ENCODE measurements around the gene KRT23.

KRT23 gene, protein sequence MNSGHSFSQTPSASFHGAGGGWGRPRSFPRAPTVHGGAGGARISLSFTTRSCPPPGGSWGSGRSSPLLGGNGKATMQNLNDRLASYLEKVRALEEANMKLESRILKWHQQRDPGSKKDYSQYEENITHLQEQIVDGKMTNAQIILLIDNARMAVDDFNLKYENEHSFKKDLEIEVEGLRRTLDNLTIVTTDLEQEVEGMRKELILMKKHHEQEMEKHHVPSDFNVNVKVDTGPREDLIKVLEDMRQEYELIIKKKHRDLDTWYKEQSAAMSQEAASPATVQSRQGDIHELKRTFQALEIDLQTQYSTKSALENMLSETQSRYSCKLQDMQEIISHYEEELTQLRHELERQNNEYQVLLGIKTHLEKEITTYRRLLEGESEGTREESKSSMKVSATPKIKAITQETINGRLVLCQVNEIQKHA

DNA sequence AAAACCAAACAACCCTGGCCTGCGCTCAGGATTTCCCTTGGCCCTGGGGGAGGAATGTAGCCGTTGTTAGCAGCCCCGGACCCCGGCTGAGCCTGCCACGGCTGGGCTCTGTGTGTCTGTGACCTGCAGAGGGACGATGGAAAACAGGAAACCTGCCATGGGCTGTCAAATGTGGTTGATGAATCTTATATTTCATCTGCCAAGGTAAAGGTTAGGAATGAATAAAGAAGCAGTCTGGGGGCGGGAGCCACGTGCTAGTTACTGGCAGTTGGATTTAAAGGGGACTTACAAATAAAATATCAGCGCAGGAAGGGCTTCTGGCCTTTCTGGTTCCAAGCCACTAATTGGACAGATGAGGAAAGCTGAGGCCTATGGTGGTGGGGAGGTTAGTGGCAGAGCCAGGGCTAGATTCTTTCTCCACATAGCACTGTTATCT, at the start of gene KRT23:
TSS of gene KRT23 (minus strand) at position 263 of the 436 bp plus-strand sequence. CDS start 1,043 bp downstream, outside the sequence.
- DNase-seq = no peak

DNA sequence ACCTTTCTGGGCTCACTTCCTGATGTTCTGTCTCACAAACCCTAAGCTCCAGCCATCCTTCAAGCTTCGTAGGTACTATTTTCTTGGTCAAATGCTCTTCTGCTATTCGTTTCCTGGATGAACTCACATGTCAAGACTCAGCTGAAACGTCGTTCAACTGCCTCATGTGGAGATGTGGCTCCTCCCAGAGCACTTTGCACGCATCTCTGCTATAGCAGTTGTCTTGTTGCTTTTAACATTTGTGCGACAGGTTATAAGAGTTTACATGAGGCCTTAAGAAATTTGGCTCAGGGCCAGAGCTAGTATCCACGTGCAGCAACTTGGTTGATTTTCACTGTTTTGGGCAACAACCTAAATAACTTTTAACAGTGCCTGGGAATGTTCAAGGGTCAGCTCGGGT, 49.5 kb upstream of the KRT23 start:
- DNase-seq = no peak

DNA sequence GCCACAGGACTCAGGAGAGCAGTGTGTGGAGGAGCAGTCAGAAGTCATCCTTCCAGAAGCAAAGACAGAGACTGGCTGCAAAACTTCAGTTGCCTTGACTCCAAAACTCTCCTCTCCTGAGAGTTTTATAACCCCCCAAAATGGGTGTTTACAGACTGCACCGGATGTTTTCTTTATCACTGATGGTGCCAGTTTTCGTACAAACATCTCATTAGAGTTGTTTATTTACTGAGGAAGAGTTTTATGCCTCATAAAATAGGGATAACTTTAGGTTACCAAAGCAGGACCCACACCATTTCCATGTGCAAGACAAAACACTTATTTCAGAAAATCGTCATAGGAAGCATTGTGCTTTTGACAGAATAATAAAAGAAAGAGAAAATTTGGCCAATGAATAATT, 46.8 kb upstream of the KRT23 start, which contains the start of gene KRT40:
TSS of gene KRT40 (minus strand) at position 101 of the 400 bp plus-strand sequence. CDS start at position 48, 53 bp downstream.
- no peak for DNase-seq

DNA sequence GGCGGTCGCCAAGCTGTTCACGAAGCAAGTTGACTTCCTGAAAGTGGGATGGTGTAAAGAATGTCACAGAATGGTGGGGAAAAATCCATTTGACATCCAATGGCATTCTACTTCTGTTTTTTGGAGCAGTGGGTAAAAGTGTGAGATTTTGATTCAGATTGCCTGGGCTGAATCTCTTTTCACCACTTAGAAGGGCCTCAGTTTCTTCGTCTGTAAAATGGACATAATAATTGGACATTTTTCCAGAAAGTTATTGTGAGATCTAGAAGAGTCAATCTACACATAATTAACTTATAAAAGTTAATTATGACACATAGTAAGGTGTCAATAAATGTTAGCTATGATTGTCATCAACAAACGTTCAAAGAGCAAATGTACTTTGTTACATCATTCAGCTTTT, 43.7 kb upstream of the KRT23 start:
- no peak for DNase-seq

DNA sequence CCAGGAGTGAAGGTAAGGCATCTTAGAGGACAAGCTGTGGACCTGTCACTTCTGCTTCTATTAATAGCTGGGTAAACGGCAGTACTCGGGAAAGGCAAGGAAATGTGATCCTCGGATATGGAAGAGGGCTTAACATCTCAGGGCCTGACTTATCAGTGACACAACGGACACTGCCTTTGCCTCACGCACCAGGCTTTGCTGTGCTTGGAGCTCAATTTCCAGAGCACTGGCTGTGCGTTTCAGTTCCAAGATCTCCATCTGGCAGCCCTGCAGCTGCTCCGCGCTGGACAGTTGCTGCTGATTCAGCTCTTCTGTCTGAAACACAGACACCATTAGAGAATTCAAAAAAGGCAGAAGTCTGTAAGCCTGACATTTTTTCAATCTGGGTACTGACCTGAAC, 43.1 kb upstream of the KRT23 start:
- no peak for DNase-seq

DNA sequence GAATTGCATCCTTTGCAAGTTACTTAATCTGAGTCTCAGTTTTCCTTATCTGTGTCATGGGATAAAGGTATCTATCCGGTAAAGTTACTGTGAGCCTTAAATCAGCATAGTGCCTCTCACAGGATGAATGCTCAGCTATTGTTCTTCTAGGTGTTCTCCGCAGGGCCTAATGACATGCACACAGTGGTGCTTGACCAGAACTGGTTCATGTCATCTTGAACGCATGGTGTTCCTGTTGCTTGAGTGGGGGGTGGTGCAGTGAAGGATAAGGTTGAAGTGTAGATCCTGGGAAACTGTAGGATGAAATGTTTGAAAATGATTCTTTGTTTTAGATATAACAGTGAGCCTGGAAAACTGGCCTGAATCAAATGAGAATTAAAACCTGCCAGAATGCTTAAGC, 42.7 kb upstream of the KRT23 start:
- no peak for DNase-seq

DNA sequence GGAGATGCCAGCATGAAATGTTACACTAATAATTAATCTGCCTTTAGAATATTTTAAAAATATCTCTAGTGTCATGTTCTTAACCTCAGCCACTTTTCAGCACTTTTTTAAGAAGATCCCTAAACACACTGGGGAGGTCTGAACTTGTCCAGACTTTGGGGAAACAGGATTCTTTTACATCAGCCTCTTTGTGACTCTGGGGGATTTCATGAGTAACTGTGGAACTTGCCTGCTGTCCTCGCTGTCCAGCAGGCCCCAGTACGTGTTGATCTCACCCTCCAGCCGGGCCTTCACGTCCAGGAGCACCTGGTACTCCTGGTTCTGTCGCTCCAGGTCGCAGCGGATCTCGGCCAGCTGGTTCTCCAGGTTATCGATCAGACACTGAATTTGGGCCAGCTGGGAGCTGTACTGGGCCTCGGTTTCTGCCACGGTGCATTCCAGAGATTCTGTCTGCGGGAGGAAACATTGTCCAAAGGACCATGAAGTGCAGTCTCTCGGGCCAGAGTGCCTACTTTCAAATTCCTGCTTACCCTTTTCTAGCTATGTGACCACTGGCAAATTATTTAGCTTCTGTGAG, 41.2 kb upstream of the KRT23 start:
- no peak for DNase-seq

DNA sequence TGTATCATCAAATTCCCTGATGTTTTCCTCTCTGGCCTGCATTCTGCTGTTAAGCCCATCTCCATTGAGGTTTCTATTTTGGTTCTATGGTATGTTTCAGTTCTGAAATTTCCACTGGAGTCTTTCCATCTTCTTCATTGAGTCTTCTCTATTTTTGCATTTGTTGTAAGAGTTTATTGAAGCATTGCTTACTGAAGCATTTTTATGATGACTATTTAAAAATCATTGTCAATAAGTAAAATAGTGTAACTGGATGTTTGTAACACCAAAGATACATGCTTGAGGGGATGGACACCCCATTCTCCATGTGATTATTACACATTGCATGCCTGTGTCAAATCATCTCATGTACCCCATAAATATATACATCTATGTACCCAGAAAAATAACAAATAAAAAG, 38.1 kb upstream of the KRT23 start:
- DNase-seq = no peak

DNA sequence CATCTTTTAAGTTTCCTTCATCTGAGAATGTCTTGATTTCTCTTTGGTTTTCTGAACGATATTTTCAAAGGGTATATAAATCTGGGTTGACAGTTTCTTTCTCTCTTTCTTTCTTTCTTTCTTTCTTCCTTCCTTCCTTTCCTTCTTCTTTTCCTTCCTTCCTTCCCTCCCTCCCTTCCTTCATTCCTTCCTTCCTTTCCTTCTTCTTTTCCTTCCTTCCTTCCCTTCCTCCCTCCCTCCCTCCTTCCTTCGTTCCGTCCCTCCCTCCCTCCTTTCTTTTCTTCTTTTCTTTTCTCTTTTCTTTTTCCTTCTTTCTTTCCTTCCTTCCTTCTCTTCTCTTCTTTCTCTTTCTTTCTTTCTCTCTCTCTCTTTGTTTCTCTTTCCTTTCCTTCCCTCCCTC, 36.9 kb upstream of the KRT23 start:
- no peak for DNase-seq

DNA sequence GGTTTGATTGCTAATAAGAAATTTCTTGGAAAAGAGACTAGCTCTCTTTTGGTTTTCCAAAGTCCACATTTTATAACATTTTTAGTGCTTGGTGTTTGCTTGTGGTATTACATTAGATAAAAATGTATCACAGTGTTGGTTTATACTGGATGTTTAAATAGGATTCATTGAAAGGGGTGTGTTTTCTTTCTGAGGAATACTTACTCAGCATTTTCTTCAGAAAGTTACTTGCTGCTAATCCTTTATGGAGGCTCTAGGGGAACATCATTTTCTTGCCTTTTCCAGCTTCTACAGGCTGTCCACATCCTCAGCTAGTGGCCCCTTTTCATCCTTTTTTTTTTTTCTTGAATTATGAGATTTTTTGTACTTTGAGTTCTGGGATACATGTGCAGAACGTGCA, 30.1 kb upstream of the KRT23 start:
- DNase-seq = no peak

DNA sequence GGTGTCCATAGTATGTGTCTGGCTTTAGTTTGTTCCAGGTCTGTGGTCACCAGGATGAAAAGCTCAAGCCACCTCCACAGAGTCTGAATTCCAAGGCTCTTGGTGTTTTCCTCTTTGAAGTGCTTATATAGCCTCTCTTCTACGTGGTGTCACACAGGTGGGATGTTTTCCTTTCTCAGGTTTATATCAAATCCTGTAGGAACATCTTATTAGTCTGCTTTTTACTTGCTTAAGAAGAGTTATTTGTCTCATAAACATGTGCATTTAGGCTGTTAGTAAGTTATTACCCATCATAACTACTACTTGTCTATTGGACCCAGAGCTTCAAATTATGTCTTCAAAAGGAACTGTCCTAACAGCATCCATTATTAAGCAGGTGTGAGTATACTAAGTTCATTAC, 29.4 kb upstream of the KRT23 start, which contains the start of gene KRT39:
TSS of gene KRT39 (minus strand) at position 101 of the 400 bp plus-strand sequence. CDS start at position 9, 92 bp downstream.
- DNase-seq = no peak

DNA sequence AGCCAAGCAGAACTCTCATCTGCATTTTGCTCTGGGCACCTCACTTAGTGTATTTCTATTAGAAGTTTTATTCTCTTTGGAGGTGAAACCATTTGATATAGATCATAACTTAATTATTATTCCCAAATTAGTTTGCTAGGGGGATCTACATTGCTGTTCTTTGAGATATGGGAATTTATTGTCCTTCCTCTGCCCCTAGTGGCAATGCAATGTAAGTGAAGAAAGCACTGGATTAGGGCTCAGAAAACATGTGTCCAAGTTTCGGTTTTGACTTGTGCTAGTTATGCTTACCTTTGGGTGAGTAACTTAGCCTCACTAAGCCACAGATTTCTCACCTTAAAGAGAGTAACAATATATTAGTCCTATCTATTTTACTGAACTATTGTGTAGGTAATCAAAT, 26.4 kb upstream of the KRT23 start:
- no peak for DNase-seq

DNA sequence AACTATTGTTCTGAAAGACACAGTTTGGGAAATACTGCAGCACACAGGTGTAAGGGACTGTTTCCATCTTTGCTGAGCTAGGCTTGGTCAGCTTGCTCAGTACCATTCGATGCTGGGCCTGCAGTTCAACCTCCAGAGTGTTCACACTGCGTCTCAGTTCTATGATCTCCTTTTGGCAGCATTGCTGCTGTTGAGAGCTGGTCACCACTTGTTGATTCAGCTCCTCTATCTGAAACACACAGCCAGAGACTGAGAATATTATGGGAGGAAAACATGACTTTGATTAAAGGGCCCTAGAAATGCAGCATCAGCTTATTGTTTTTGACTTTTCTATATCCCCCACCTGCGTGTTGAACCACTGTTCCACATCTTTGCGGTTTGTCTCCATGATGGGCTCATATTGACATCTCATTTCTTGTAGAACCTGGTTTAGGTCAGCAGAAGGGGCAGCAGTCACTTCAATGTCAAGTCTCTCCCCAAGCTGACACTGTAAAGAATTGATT, 24.7 kb upstream of the KRT23 start:
- no peak for DNase-seq

DNA sequence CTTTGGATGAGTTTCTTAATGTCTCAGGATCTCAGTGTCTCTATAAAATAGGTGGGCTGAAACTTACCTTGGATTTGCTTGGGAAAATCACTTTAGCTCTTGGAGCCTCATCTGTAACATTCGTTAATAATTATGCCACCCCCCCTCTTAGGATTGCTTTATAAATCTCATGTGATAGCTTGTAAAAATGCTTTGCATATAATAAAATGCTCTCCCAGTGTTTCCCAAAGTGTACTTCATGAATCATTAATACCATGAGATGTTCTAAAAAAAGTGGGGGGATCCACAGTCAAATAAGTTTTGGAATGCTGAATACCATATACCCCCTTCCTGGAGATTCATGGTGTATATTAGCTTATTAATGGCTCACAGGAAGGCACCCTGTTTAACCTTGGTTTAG, 24.1 kb upstream of the KRT23 start:
- no peak for DNase-seq

DNA sequence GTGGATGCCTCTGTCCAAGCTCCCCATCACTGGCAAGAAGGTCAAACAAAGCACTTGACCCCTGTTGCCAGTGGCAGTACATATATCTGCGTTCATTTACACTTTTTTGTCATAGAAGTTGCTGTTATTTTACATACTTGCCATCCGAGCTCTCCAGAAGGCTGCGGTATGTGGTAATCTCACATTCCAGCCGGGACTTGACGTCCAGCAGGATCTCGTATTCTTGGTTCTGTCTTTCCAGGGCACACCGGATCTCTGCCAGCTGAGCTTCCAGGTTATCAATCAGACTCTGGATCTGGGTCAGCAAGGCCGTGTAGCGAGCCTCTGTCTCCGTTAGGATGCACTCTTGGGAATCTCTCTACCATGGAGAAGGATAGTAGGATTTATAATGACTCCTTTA, 22.7 kb upstream of the KRT23 start:
- no peak for DNase-seq

DNA sequence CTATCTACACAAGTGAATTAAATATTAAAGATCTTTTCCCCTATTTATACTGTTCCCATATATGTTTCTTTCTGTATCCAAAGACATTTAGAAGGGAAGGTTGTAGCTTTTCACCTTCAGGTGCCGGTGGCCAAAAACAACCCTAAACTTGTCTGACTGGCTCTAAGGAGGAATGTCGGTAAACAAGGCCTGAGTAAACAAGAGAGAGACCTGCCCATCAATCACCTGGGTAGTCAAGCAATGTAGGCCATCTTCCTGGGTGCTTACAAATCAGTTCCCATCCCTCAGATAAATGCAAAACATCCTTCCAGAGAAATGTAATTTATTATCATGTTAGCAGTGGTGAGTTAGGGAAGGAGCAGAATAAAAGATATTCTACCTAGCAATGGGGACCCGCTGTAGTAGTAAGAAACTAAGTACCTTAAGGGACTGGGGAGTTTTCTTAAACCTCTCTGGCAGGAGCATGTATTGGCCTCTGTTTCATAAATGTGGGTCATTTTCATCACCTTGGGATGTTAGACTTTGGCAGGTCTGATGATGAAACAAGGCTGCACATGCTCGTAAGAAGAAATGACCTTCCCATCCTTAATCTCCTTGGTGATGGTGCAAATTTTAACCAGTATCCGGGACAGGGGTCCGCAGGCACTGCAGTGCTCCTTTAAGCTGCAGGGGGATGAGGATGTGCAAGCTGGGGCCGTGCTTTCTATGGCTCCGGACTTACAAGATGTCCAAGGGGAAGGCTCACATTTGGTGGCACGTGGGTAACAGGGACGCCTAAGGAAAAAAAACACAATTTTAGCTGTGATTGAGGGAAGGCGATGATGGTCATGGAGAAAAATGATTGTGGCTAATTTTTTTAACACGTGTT, 20.9 kb upstream of the KRT23 start:
- DNase-seq = no peak

DNA sequence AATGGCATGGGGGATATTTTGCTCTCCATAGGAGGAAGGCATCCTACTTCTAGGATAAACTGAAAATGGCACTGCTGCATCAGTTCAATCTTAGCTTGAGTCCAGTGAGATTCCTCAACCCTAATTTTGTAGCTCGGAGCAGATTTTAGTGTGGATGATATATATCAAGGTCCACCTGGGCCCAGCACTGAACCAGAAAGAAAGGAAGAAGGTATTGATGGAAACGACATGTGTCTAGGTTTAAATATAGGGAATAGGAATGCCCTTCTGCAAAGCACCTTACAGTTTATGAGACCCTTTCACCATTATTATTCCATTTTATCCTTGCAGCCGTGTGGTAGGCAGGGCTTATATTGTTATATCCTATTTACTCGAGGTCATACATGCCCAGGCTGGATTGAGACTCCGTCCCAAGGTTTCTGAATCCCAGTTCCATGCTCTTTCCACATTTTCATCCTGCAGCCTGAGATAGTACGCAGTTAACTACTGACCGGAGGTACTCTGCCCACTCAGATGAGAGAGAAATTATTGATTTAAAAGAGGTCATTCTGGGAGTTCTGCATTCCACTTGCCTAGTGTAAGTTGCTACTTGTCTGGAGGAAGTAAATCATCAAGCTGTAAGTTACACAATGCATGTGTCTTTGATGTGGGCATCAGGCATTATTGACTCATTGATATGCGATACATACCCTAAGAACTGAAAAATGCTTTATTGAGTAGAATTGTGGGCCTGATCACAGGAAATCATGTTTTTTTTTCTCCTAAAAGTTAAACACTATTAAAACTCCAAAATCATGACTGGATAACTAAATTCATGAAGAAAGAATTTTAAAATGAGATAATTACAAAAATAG, 19.2 kb upstream of the KRT23 start:
- no peak for DNase-seq

DNA sequence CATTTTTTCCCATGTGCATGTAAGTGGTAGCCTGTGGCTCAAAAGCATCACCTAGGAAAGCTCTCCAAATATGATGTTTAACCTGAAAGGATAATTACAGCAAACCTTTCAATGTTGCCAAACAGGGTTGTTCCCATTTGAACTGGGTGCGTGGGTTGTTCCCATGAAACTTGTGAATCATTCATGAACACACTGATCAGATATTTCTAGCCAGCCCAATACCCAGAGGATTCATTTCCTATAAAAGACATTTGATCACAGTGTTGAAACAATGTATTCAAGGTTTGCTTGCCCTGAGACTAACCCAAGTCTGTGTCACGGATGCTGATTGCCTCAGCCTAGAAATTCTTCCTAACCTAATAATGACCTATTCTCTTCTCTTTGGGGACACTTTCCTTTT, 16.4 kb upstream of the KRT23 start:
- no peak for DNase-seq

DNA sequence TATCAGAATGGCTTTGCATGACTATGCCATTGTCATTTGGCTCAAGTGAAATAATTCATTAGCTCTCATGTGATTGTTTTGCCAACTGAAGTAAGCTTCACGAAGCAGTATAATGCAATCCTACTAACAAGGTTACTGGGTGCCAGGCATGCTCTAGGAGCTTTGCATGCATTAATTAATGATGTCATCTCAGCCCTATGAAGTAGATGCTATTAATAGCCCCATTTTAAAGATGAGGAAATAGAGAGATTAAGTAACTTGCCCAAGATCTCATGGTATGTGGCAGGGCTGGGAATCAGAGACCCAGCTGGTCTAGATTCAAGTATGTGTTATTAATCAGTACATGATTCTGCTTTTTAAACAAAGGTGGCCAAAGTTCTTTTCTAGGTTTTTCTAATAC, 15.2 kb upstream of the KRT23 start:
- no peak for DNase-seq

DNA sequence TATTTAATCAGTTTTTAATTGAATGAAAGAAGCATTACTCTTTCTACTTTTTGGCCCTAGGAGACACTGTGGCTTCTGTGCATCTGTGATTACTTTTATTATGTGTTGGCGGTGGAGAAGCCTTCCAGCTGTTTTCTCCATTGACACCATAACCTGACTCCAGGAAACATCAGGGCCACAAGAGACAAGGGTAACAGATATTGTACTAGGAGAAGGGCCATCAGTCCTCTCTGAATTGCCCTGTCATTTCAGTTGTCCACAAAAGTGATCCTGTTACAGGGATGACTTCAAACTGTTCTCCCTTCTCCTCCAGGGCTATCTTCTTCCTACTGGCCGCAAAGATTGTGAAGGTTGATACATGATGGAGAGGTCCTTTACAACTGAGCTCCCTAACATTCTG, 14.7 kb upstream of the KRT23 start:
- DNase-seq = no peak

DNA sequence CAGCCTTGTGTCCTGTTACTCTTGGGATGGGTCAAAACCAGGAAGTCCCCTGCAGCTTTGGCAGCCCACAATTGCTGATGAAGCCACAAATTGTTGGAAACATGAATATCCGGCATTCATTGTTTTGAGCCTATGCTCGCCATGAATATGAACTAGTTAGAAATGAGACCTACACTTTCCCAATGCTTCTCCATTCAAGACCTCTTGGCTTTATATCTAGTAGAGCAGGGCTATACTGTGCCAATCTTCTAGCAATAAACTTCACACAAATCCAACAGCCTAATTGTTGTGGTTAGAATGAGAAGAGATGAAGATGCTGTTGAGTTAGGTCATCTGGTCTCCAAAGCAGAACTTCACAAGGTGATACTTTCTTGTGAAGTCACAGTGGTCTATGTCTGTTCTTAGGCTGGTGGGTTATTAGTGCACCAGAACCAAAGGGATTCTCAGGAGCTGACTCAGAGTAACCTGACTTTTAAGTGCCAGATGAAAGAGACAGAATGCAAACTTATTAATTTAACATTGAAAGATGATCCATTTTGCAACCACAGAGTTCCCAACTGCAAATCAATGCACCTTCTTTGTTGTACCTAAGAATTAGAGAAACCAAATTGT, 13.7 kb upstream of the KRT23 start:
- no peak for DNase-seq

DNA sequence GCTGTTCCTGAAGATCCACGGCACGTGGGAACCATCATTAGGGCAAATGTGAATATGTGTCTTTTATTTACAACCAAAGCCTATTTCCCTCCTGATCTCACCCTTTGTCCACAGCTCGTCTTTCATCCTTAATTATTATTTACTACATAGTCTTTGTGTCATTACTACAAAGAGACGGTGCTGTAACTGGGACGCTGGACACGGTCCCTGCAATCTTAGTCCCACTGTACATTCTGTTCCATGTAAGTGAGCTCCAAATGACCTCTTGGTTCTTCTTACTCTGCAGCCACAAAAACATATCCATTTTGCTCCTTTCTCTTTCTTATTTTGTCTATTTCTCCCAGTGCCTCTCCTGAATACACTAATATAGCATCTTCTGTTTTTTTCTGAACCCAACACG, 12.7 kb upstream of the KRT23 start:
- DNase-seq = no peak
